IMR-90 (cell line): Measurements from ENCODE around the gene C15orf62.

Experiments used
- FOS ChIP-seq: fragments of 150-350 bp; IDR thresholded peaks from 2 replicates; pipeline ENCODE4 v1.6.1; 2016; ENCODE audit warnings: low read depth, low read length
- MAZ ChIP-seq: IDR thresholded peaks from 2 replicates; pipeline ENCODE4 v1.6.1; 2012; ENCODE audit warnings: low read depth, mild to moderate bottlenecking, low read length, improper control_type of control experiment, moderate library complexity, borderline replicate concordance
- MXI1 ChIP-seq: IDR thresholded peaks from 2 replicates; pipeline ENCODE4 v1.6.1; 2012; ENCODE audit warnings: low read depth, mild to moderate bottlenecking, low read length, moderate library complexity, borderline replicate concordance
- POLR2A ChIP-seq: IDR thresholded peaks from 2 replicates; pipeline ENCODE4 v1.6.1; 2012; ENCODE audit warnings: mild to moderate bottlenecking, low read depth, low read length
- RAD21 ChIP-seq: IDR thresholded peaks from 2 replicates; pipeline ENCODE4 v1.6.1; 2012; ENCODE audit warnings: low read length, improper control_type of control experiment
- RFX5 ChIP-seq: IDR thresholded peaks from 2 replicates; pipeline ENCODE4 v1.8.0; 2012; ENCODE audit warnings: low read depth, mild to moderate bottlenecking, low read length, moderate library complexity
- TF ChIP-seq, protein P1 (sequence below): conservative IDR thresholded peaks from 2 replicates; pipeline ENCODE4 v1.5.1; 2012; ENCODE audit warnings: mild to moderate bottlenecking, low read depth, low read length, improper control_type of control experiment

DNA sequence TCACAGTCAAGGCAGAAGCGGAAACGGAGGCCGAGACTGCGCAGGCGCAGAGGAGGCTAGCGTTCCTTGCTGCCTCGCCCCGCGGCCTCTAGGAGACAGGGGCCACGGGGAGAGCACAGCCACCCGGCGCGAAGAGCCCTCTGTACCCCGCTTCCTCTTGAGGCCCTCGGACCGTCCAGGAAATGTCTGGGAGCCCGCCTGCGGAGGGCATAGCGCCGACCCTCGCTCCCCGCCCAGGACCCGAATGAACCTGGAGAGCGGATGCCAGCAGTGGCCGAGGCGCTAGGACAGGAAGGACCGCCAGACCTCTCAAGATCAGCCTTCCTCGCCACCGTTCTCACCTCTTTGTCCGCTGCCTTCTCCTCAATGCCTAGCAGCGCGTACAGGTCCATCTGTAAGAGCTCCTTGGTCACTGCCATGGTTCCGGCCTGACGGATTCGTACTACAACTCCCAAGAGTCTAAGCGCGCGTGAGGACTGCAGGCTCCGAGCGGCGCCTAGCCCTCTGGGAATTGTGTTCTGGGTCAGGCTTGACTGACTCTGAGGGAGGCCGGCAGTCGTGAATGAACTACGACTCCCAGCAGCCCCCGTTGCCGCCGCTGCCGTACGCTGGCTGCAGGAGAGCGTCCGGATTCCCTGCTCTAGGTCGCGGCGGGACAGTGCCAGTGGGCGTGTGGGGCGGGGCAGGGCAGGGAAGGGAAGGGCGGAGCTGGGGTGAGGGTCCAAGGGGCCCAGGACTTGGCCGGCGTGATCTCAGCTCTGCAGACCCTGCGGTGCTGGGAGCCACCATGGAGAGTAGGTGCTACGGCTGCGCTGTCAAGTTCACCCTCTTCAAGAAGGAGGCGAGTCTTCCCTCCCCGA lies 37.5 kb downstream of the C15orf62 start, which contains the start of the genes DNAJC17 and ZFYVE19:
- TF ChIP-seq, protein P1, sequence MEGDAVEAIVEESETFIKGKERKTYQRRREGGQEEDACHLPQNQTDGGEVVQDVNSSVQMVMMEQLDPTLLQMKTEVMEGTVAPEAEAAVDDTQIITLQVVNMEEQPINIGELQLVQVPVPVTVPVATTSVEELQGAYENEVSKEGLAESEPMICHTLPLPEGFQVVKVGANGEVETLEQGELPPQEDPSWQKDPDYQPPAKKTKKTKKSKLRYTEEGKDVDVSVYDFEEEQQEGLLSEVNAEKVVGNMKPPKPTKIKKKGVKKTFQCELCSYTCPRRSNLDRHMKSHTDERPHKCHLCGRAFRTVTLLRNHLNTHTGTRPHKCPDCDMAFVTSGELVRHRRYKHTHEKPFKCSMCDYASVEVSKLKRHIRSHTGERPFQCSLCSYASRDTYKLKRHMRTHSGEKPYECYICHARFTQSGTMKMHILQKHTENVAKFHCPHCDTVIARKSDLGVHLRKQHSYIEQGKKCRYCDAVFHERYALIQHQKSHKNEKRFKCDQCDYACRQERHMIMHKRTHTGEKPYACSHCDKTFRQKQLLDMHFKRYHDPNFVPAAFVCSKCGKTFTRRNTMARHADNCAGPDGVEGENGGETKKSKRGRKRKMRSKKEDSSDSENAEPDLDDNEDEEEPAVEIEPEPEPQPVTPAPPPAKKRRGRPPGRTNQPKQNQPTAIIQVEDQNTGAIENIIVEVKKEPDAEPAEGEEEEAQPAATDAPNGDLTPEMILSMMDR = no peak
- TF ChIP-seq POLR2A (peak; percentile 49; the same call in 1 of the 2 replicates), RAD21 (no peak), RFX5 (no peak), MXI1 (peak; percentile 29; the same call in 1 of the 2 replicates), MAZ (peak; percentile 33; the same call in 1 of the 2 replicates), FOS (no peak)
